H9 (cell line): ENCODE measurements around the gene IL15RA. TPM values are rescaled to one million over a fixed set of nuclear protein-coding genes. Genes with fewer than 3 reads are reported as not detected.

Experiments
- DNase-seq: peaks from one replicate; pipeline ENCODE4 v3.0.0-alpha.2; 2017
- H2AFZ ChIP-seq: one replicate; pipeline ENCODE4 v1.6.1; 2013; ENCODE audit warnings: mild to moderate bottlenecking, low read length, control low read depth, moderate library complexity
- H2AK5ac ChIP-seq: 2 replicates; pipeline ENCODE4 v1.6.1; 2013; ENCODE audit warnings: low read length, control low read depth, mixed read lengths; ENCODE audit not compliant: insufficient read length
- H2BK120ac ChIP-seq: one replicate; pipeline ENCODE4 v1.6.1; 2013; ENCODE audit warnings: low read depth, mild to moderate bottlenecking, low read length, control low read depth, inconsistent platforms; ENCODE audit not compliant: poor library complexity, severe bottlenecking
- H2BK12ac ChIP-seq: 2 replicates; pipeline ENCODE4 v1.6.1; 2013; ENCODE audit warnings: low read length, control low read depth, mixed read lengths, low read depth; ENCODE audit not compliant: insufficient read length
- H2BK15ac ChIP-seq: 2 replicates; pipeline ENCODE4 v1.6.1; 2013; ENCODE audit warnings: low read depth, low read length, control low read depth
- H2BK20ac ChIP-seq: one replicate; pipeline ENCODE4 v1.6.1; 2013; ENCODE audit warnings: low read depth, mild to moderate bottlenecking, low read length, control low read depth, inconsistent platforms; ENCODE audit not compliant: poor library complexity, severe bottlenecking
- H2BK5ac ChIP-seq: 2 replicates; pipeline ENCODE4 v1.6.1; 2013; ENCODE audit warnings: low read length, control low read depth, mixed read lengths; ENCODE audit not compliant: insufficient read length
- H3K14ac ChIP-seq: 2 replicates; pipeline ENCODE4 v1.6.1; 2013; ENCODE audit warnings: low read length, control low read depth; ENCODE audit not compliant: insufficient read depth
- H3K18ac ChIP-seq: 2 replicates; pipeline ENCODE4 v1.6.1; 2013; ENCODE audit warnings: low read depth, mild to moderate bottlenecking, mixed read lengths, low read length, control low read depth; ENCODE audit not compliant: insufficient read length
- H3K23ac ChIP-seq: 2 replicates; pipeline ENCODE4 v1.6.1; 2013; ENCODE audit warnings: low read length, control low read depth, mixed read lengths, low read depth; ENCODE audit not compliant: insufficient read length
- H3K23me2 ChIP-seq: 2 replicates; pipeline ENCODE4 v1.6.1; 2013; ENCODE audit warnings: low read depth, mild to moderate bottlenecking, mixed read lengths, low read length, control low read depth; ENCODE audit not compliant: insufficient read length, poor library complexity, severe bottlenecking
- H3K27ac ChIP-seq: 2 replicates; pipeline ENCODE4 v1.5.1; 2013; ENCODE audit warnings: low read length, control low read depth, mixed read lengths, low read depth; ENCODE audit not compliant: insufficient read length
- H3K27me3 ChIP-seq: 2 replicates; pipeline ENCODE4 v1.6.1; 2013; ENCODE audit warnings: low read length, control low read depth, inconsistent platforms; ENCODE audit not compliant: insufficient read depth
- H3K4ac ChIP-seq: 2 replicates; pipeline ENCODE4 v1.6.1; 2013; ENCODE audit warnings: low read depth, mild to moderate bottlenecking, control low read depth, inconsistent platforms, low read length, moderate library complexity
- H3K4me1 ChIP-seq: 2 replicates; pipeline ENCODE4 v1.6.1; 2013; ENCODE audit warnings: low read length, control low read depth, inconsistent platforms; ENCODE audit not compliant: insufficient read depth
- H3K4me2 ChIP-seq: 2 replicates; pipeline ENCODE4 v1.6.1; 2013; ENCODE audit warnings: low read length, control low read depth, mixed read lengths; ENCODE audit not compliant: insufficient read length, insufficient read depth
- H3K56ac ChIP-seq: 2 replicates; pipeline ENCODE4 v1.6.1; 2013; ENCODE audit warnings: low read depth, mild to moderate bottlenecking, mixed read lengths, low read length, control low read depth; ENCODE audit not compliant: insufficient read length
- H3K79me1 ChIP-seq: 2 replicates; pipeline ENCODE4 v1.6.1; 2013; ENCODE audit warnings: low read depth, mild to moderate bottlenecking, moderate library complexity, low read length, control low read depth, inconsistent platforms; ENCODE audit not compliant: insufficient read depth, poor library complexity, severe bottlenecking
- H3K79me2 ChIP-seq: 2 replicates; pipeline ENCODE4 v1.6.1; 2013; ENCODE audit warnings: low read length, control low read depth, inconsistent platforms; ENCODE audit not compliant: insufficient read depth
- H3K9ac ChIP-seq: 2 replicates; pipeline ENCODE4 v1.6.1; 2013; ENCODE audit warnings: low read length, control low read depth, mixed read lengths; ENCODE audit not compliant: insufficient read length; ENCODE audit errors: extremely low read depth
- H3K9me3 ChIP-seq: one replicate; pipeline ENCODE4 v1.6.1; 2013; ENCODE audit warnings: low read depth, low read length, inconsistent platforms; ENCODE audit not compliant: control insufficient read depth
- H3T11ph ChIP-seq: one replicate; pipeline ENCODE4 v1.6.1; 2013; ENCODE audit warnings: mild to moderate bottlenecking, low read length, control low read depth, inconsistent platforms
- H4K20me1 ChIP-seq: one replicate; pipeline ENCODE4 v1.6.1; 2013; ENCODE audit not compliant: control insufficient read depth, insufficient read length, insufficient read depth
- H4K5ac ChIP-seq: 2 replicates; pipeline ENCODE4 v1.6.1; 2013; ENCODE audit warnings: low read depth, mild to moderate bottlenecking, mixed read lengths, low read length, control low read depth; ENCODE audit not compliant: insufficient read length
- H4K8ac ChIP-seq: replicated peaks from 2 replicates; pipeline ENCODE4 v1.6.1; 2013; ENCODE audit warnings: low read length, control low read depth, mixed read lengths, low read depth; ENCODE audit not compliant: insufficient read length
- H4K91ac ChIP-seq: 2 replicates; pipeline ENCODE4 v1.6.1; 2013; ENCODE audit warnings: low read depth, mild to moderate bottlenecking, moderate library complexity, mixed read lengths, low read length, control low read depth; ENCODE audit not compliant: insufficient read length
- H3K27ac Mint-ChIP-seq, 3 experiments: 2 replicates in 2 of 3; 3 replicates in 1 of 3; pipeline ENCODE4 v1.8.0; 2020 to 2021; ENCODE audit warnings: mixed read lengths in 3 of 3, mild to moderate bottlenecking in 1 of 3, moderate library complexity in 1 of 3
- H3K27me3 Mint-ChIP-seq: 2 replicates; pipeline ENCODE4 v1.8.0; 2021; ENCODE audit warnings: low read depth, mild to moderate bottlenecking, moderate library complexity, mixed read lengths
- H3K36me3 Mint-ChIP-seq, 3 experiments: 2 replicates in 2 of 3; 3 replicates in 1 of 3; pipeline ENCODE4 v1.8.0; 2020 to 2021; ENCODE audit warnings: low read depth in 3 of 3, mixed read lengths in 3 of 3; ENCODE audit not compliant: insufficient read depth in 1 of 3
- H3K4me1 Mint-ChIP-seq, 2 experiments: 2 replicates each; pipeline ENCODE4 v1.8.0; 2020; ENCODE audit warnings: mixed read lengths in 2 of 2
- H3K4me3 Mint-ChIP-seq, 2 experiments: 2 replicates in 1 of 2; 3 replicates in 1 of 2; pipeline ENCODE4 v1.8.0; 2020 to 2021; ENCODE audit warnings: mild to moderate bottlenecking in 2 of 2, mixed read lengths in 2 of 2, moderate library complexity in 1 of 2
- H3K9me3 Mint-ChIP-seq, 2 experiments: 2 replicates in 1 of 2; 3 replicates in 1 of 2; pipeline ENCODE4 v1.8.0; 2020; ENCODE audit warnings: mild to moderate bottlenecking in 2 of 2, mixed read lengths in 2 of 2, moderate library complexity in 1 of 2
- WGBS: extraction: QIAGEN DNeasy Blood & Tissue Kit; methylation state at CpG from one replicate; pipeline ENCODE4 v1.1.7; 2013; ENCODE audit warnings: missing lambda C conversion rate, low lambda C conversion rate, mixed read lengths; ENCODE audit not compliant: insufficient read length; ENCODE audit errors: extremely low coverage; 5-methylcytosine and 5-hydroxymethylcytosine counted together
- total RNA-seq: library from RNA; stranded (reverse); gene quantifications from 2 replicates; pipeline ENCODE4 v1.2.1, GENCODE V29; 2021
- TF ChIP-seq, protein P1 (sequence below): fragments of 200-600 bp; sonication (generic); conservative IDR thresholded peaks from 3 replicates; pipeline ENCODE4 v1.8.0; 2021; ENCODE audit warnings: antibody characterized with exemption, mild to moderate bottlenecking

IL15RA gene
- total RNA-seq, 1 experiment from 2014 or later, result 0.31 TPM

GRCh38 chr10:5953676-5954075, 23.7 kb downstream of the IL15RA start:
- no peaks in the 10 kb centered on the region for H3K27me3 ChIP-seq
- H2BK12ac ChIP-seq, result no peak overlapping the region
- no peaks in the 10 kb centered on the region for H3K79me1 ChIP-seq
- no peaks in the 10 kb centered on the region for H3K23me2 ChIP-seq
- H3K79me2 ChIP-seq, result no peaks in the 10 kb centered on the region
- Mint-ChIP-seq H3K4me1 (peaks cover 14 to 16% of the 10 kb centered on the region in 2 experiments), H3K27ac (no peak overlapping the region), H3K9me3 (no peaks in the 10 kb centered on the region; a peak in 1 of 5 replicates), H3K27me3 (peaks cover 2% of the 10 kb centered on the region), H3K36me3 (no peaks in the 10 kb centered on the region), H3K4me3 (no peak overlapping the region)
- H4K91ac ChIP-seq, result no peak overlapping the region
- no peak overlapping the region for H3K23ac ChIP-seq
- H2AK5ac ChIP-seq, result no peak overlapping the region
- H4K5ac ChIP-seq, result no peak overlapping the region
- H2BK120ac ChIP-seq, result no peak overlapping the region
- no peak overlapping the region for H3K18ac ChIP-seq
- DNase-seq, result no peak
- H2BK20ac ChIP-seq, result no peak overlapping the region
- H3K4me2 ChIP-seq, result no peak overlapping the region
- no peaks in the 10 kb centered on the region for H4K20me1 ChIP-seq
- H3K9ac ChIP-seq, result no peak overlapping the region
- H2AFZ ChIP-seq, result no peak overlapping the region
- H2BK5ac ChIP-seq, result no peak overlapping the region
- no peak overlapping the region for H3T11ph ChIP-seq
- no CpG with 5 or more reads among the region's 5 CpGs for WGBS
- TF ChIP-seq, protein P1, sequence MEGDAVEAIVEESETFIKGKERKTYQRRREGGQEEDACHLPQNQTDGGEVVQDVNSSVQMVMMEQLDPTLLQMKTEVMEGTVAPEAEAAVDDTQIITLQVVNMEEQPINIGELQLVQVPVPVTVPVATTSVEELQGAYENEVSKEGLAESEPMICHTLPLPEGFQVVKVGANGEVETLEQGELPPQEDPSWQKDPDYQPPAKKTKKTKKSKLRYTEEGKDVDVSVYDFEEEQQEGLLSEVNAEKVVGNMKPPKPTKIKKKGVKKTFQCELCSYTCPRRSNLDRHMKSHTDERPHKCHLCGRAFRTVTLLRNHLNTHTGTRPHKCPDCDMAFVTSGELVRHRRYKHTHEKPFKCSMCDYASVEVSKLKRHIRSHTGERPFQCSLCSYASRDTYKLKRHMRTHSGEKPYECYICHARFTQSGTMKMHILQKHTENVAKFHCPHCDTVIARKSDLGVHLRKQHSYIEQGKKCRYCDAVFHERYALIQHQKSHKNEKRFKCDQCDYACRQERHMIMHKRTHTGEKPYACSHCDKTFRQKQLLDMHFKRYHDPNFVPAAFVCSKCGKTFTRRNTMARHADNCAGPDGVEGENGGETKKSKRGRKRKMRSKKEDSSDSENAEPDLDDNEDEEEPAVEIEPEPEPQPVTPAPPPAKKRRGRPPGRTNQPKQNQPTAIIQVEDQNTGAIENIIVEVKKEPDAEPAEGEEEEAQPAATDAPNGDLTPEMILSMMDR, result no peak
- H4K8ac ChIP-seq, result no peak overlapping the region
- no peak overlapping the region for H3K27ac ChIP-seq
- H3K56ac ChIP-seq, result no peak overlapping the region
- H2BK15ac ChIP-seq, result no peak overlapping the region
- H3K14ac ChIP-seq, result no peak overlapping the region
- H3K9me3 ChIP-seq, result no peaks in the 10 kb centered on the region
- H3K4ac ChIP-seq, result no peak overlapping the region
- no peaks in the 10 kb centered on the region; the same call in 1 of the 2 replicates for H3K4me1 ChIP-seq
